Mucosa of descending colon (tissue), 3 donors: ENCODE results near the gene ROBO1. TPM values are rescaled to one million over a fixed set of nuclear protein-coding genes. Genes with fewer than 3 reads are reported as not detected.
A peak's percentile ranks its signal among the peaks of the same experiment; 100 is the strongest.

Experiments used
- ATAC-seq: fragments of 200-7000 bp; cut with Tn5 transposase; one replicate; pipeline ENCODE4 v1.9.1; 2020; ENCODE audit warnings: mild to moderate bottlenecking, moderate library complexity
- DNase-seq, 3 donors: peaks; one replicate each; pipeline ENCODE4 v3.0.0-alpha.2; 2020
- H3K36me3 ChIP-seq: fragments of 200-600 bp; one replicate; pipeline ENCODE4 v1.8.0; 2021; ENCODE audit warnings: low read depth, mild to moderate bottlenecking
- H3K4me1 ChIP-seq: fragments of 200-600 bp; one replicate; pipeline ENCODE4 v1.8.0; 2021; ENCODE audit warnings: low read depth, mild to moderate bottlenecking
- H3K4me3 ChIP-seq: fragments of 200-600 bp; one replicate; pipeline ENCODE4 v1.8.0; 2021; ENCODE audit warnings: mild to moderate bottlenecking
- H3K9me3 ChIP-seq: fragments of 200-600 bp; one replicate; pipeline ENCODE4 v1.8.0; 2021; ENCODE audit warnings: mild to moderate bottlenecking
- CTCF ChIP-seq: fragments of 200-600 bp; IDR thresholded peaks from one replicate; pipeline ENCODE4 v1.8.0; 2022; ENCODE audit warnings: antibody characterized with exemption, mild to moderate bottlenecking
- intact Hi-C, 2 donors: fragments of 100-400 bp; cut with DNase I in 1 of 2; cut with micrococcal nuclease in 1 of 2; formaldehyde crosslinking; loops; one replicate each; pipeline versions ENCODE4 v1.11.0 to v1.11.1; 2022; cut with DNase I, micrococcal nuclease
- total RNA-seq, 3 donors: library from RNA; stranded (reverse); fragmentation: NEBNext Ultra II Directional in 2 of 3; extraction: Animal tissue kit (Norgen Biotek cat#: 25700) in 2 of 3; gene quantifications; one replicate each; pipeline versions ENCODE4 v1.2.1 to v1.2.4, GENCODE V29; 2021 to 2023
- donor health status: DM: no; HTN: no; CAD: no; lungs with moderate emphysema.
- donor health status: DM: no; HTN: no; CAD: no.
- donor health status: DM: no; HTN: yes; CAD: no.

Gene ROBO1
- total RNA-seq, 3 donors from 2014 or later: 4.3 to 22.7 (median 10.1) TPM

DNA sequence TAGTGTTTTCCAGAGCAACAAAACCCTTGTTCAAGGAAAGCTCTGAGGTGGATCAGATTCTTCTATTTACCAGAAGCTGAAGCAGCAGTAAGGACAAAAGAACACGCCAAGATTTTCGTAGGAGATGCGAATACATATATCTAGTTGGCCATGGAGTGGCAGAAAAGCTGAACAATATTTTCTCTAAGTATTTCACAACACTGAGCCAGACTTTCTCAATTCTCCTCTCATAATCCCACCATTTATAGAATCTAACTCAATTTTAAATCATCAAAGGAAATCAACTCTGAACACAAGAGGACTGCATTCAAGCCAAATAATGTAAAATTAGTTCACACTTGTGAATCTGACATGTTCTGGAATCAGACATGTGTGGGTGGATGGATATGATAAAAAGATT is 775.0 kb downstream of the ROBO1 start:
- H3K4me3 ChIP-seq: no peak overlapping the region
- intact Hi-C loops: no loop called here
- no peaks in the 10 kb centered on the region for H3K9me3 ChIP-seq
- no peaks in the 10 kb centered on the region for H3K36me3 ChIP-seq
- TF ChIP-seq CTCF: no peak
- peaks cover 4% of the 10 kb centered on the region for H3K4me1 ChIP-seq
- no peak for ATAC-seq
- no peak for DNase-seq

- DNase-seq (no peak), ATAC-seq (no peak)
- Histone ChIP-seq H3K4me3 (no peak overlapping the region), H3K36me3 (no peaks in the 10 kb centered on the region), H3K4me1 (peaks cover 4% of the 10 kb centered on the region), H3K9me3 (no peaks in the 10 kb centered on the region)
- no peak for TF ChIP-seq CTCF
- intact Hi-C loops: no loop called here
These were observed 775.4 kb downstream of the ROBO1 start for GRCh38 chr3:78992400-78992799.

DNA sequence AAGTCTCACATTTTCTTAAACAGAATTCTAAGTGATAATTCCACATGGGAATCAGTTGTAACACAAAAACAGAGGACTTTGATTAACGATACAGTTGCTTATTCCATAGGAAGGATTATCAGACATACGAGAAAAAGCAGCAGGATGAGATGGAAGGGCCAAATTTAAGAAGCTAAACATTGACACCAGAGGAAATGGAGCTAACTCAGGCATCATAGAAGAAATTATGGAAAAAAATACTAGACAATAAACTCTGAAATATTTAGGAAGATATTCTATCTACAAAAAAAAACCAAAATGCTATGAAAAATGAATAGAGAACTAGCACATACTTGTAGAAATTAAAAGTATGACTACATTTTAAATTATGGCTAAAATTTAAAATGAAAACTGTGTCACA is 776.1 kb downstream of the ROBO1 start:
- H3K36me3 ChIP-seq: no peaks in the 10 kb centered on the region
- H3K9me3 ChIP-seq: no peaks in the 10 kb centered on the region
- intact Hi-C loops: no loop called here
- no peak for ATAC-seq
- no peak for TF ChIP-seq CTCF
- peaks cover 4% of the 10 kb centered on the region for H3K4me1 ChIP-seq
- no peak overlapping the region for H3K4me3 ChIP-seq
- DNase-seq: no peak

DNA sequence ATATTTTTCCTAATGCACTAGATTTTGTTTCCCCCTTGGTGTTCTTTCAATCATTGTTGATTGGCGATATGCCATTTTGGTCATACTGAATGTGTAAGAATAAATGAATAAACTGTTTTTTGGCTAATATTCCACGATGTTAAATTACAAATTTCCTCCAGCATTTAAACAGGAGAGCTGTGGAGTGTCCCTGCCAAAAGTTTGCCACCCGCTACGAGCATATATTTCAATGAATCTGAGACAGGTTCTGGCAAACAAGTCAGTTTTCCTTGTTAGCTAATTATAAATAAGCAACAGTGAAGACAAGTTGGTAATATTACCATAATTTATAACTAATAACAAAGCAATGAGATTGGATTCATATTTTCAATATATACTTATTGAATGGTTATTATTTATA is 777.6 kb downstream of the ROBO1 start:
- DNase-seq: no peak
- Histone ChIP-seq H3K4me1 (peaks cover 4% of the 10 kb centered on the region), H3K4me3 (no peak overlapping the region), H3K9me3 (no peaks in the 10 kb centered on the region), H3K36me3 (no peaks in the 10 kb centered on the region)
- no peak for TF ChIP-seq CTCF
- no peak for ATAC-seq
- intact Hi-C loops: no loop called here

- DNase-seq (no peak), ATAC-seq (peak; percentile 39)
- no peaks in the 10 kb centered on the region for H3K36me3 ChIP-seq
- intact Hi-C loops: no loop called here
- H3K9me3 ChIP-seq: no peaks in the 10 kb centered on the region
- no peak overlapping the region for H3K4me3 ChIP-seq
- no peak for TF ChIP-seq CTCF
- peaks cover 4% of the 10 kb centered on the region for H3K4me1 ChIP-seq
These were observed 779.5 kb downstream of the ROBO1 start for GRCh38 chr3:78988324-78988723.

GRCh38 chr3:78986416-78987101 is 781.2 kb downstream of the ROBO1 start:
- Histone ChIP-seq H3K4me3 (no peak overlapping the region), H3K36me3 (no peaks in the 10 kb centered on the region), H3K9me3 (no peaks in the 10 kb centered on the region), H3K4me1 (peaks cover 4% of the 10 kb centered on the region)
- ATAC-seq (no peak), DNase-seq (no peak)
- TF ChIP-seq CTCF: no peak
- intact Hi-C loops: no loop called here
